Esophagus squamous epithelium (tissue), 4 donors: Measurements from ENCODE around the gene GSG1L.

Source experiments
- CTCF ChIP-seq, 6 experiments: fragments of 450-650 bp in 4 of 6; fragments of 200-600 bp in 2 of 6; sonication (generic) in 2 of 6; IDR thresholded peaks; one replicate each; pipeline ENCODE4 v1.5.1; 2016 to 2019; ENCODE audit warnings: antibody characterized with exemption in 6 of 6, mild to moderate bottlenecking in 4 of 6, moderate library complexity in 4 of 6
- POLR2A ChIP-seq, 4 donors: fragments of 450-650 bp; IDR thresholded peaks; one replicate each; pipeline ENCODE4 v1.6.1; 2017; ENCODE audit warnings: antibody characterized with exemption in 4 of 4, mild to moderate bottlenecking in 4 of 4, moderate library complexity in 3 of 4

- no peak for TF ChIP-seq CTCF (IDR thresholded peaks at IDR 0.05)
- no peak for TF ChIP-seq POLR2A (IDR thresholded peaks at IDR 0.05)
Measured at GRCh38 chr16:27853101-27853500, 210.4 kb downstream of the GSG1L start.
